Trophoblast cell (in vitro differentiated cells and primary cell): Measurements from ENCODE around the gene MSH2.

Experiments used
- DNase-seq, 2 donors: peaks; one replicate each; pipeline ENCODE4 v3.0.0-alpha.2; 2016
- H2AFZ ChIP-seq: 2 replicates; pipeline ENCODE4 v1.6.1; 2013; ENCODE audit warnings: low read length, moderate library complexity, mild to moderate bottlenecking; ENCODE audit not compliant: insufficient read depth, poor library complexity
- H2AK5ac ChIP-seq: 2 replicates; pipeline ENCODE4 v1.6.1; 2013; ENCODE audit warnings: mild to moderate bottlenecking, low read length
- H2BK120ac ChIP-seq: 2 replicates; pipeline ENCODE4 v1.6.1; 2013; ENCODE audit warnings: low read length, mild to moderate bottlenecking, moderate library complexity; ENCODE audit not compliant: insufficient read depth, poor library complexity
- H2BK12ac ChIP-seq: 2 replicates; pipeline ENCODE4 v1.6.1; 2013; ENCODE audit warnings: mild to moderate bottlenecking, low read length, moderate library complexity
- H2BK5ac ChIP-seq: 2 replicates; pipeline ENCODE4 v1.6.1; 2013; ENCODE audit warnings: low read length, low read depth, moderate library complexity, mild to moderate bottlenecking; ENCODE audit not compliant: poor library complexity
- H3K14ac ChIP-seq: 2 replicates; pipeline ENCODE4 v1.6.1; 2013; ENCODE audit warnings: mild to moderate bottlenecking, low read length
- H3K18ac ChIP-seq: 2 replicates; pipeline ENCODE4 v1.6.1; 2013; ENCODE audit warnings: mild to moderate bottlenecking, low read length
- H3K23ac ChIP-seq: 2 replicates; pipeline ENCODE4 v1.6.1; 2013; ENCODE audit warnings: low read length
- H3K27ac ChIP-seq: 2 replicates; pipeline ENCODE4 v1.5.1; 2013; ENCODE audit warnings: low read depth, mild to moderate bottlenecking, inconsistent platforms, low read length, moderate library complexity
- H3K27me3 ChIP-seq: 2 replicates; pipeline ENCODE4 v1.6.1; 2013; ENCODE audit warnings: inconsistent platforms, mild to moderate bottlenecking, low read length, moderate library complexity; ENCODE audit not compliant: insufficient read depth
- H3K36me3 ChIP-seq, 2 experiments: 1 replicate in 1 of 2; 2 replicates in 1 of 2; pipeline ENCODE4 v1.6.1; 2013; ENCODE audit warnings: low read length in 2 of 2, mild to moderate bottlenecking in 2 of 2, moderate library complexity in 1 of 2; ENCODE audit not compliant: insufficient read depth in 2 of 2, control insufficient read depth in 1 of 2
- H3K4ac ChIP-seq: 2 replicates; pipeline ENCODE4 v1.6.1; 2013; ENCODE audit warnings: low read depth, mild to moderate bottlenecking, low read length, moderate library complexity
- H3K4me1 ChIP-seq, 2 experiments: 1 replicate in 1 of 2; 2 replicates in 1 of 2; pipeline ENCODE4 v1.6.1; 2013; ENCODE audit warnings: low read length in 2 of 2, mild to moderate bottlenecking in 2 of 2, moderate library complexity in 1 of 2; ENCODE audit not compliant: insufficient read depth in 2 of 2, control insufficient read depth in 1 of 2
- H3K4me2 ChIP-seq: 2 replicates; pipeline ENCODE4 v1.6.1; 2013; ENCODE audit warnings: inconsistent platforms, mild to moderate bottlenecking, low read length, moderate library complexity
- H3K4me3 ChIP-seq: 2 replicates; pipeline ENCODE4 v1.5.1; 2013; ENCODE audit warnings: mild to moderate bottlenecking, low read depth, low read length, inconsistent platforms
- H3K79me1 ChIP-seq: one replicate; pipeline ENCODE4 v1.6.1; 2013; ENCODE audit warnings: low read length
- H3K79me2 ChIP-seq: 2 replicates; pipeline ENCODE4 v1.6.1; 2013; ENCODE audit warnings: low read length, mild to moderate bottlenecking; ENCODE audit not compliant: control insufficient read depth, insufficient read depth, poor library complexity
- H3K9ac ChIP-seq: 2 replicates; pipeline ENCODE4 v1.6.1; 2013; ENCODE audit warnings: mild to moderate bottlenecking, low read length
- H3K9me3 ChIP-seq: 2 replicates; pipeline ENCODE4 v1.6.1; 2013; ENCODE audit warnings: low read depth, mild to moderate bottlenecking, control low read depth, inconsistent platforms, low read length; ENCODE audit not compliant: insufficient read depth
- H4K12ac ChIP-seq: 2 replicates; pipeline ENCODE4 v1.6.1; 2013; ENCODE audit warnings: low read depth, mild to moderate bottlenecking, low read length, moderate library complexity
- H4K8ac ChIP-seq: 2 replicates; pipeline ENCODE4 v1.6.1; 2013; ENCODE audit warnings: low read depth, mild to moderate bottlenecking, low read length, moderate library complexity
- H4K91ac ChIP-seq: one replicate; pipeline ENCODE4 v1.6.1; 2013; ENCODE audit warnings: low read depth, mild to moderate bottlenecking, low read length, moderate library complexity
- WGBS: extraction: QIAGEN DNeasy Blood & Tissue Kit; methylation state at CpG from one replicate; pipeline ENCODE4 v1.1.7; 2013; ENCODE audit warnings: missing lambda C conversion rate; ENCODE audit not compliant: insufficient read length, insufficient coverage; ENCODE audit errors: extremely low coverage; 5-methylcytosine and 5-hydroxymethylcytosine counted together

Gene MSH2

GRCh38 chr2:47493317-47494035 lies 90.5 kb downstream of the MSH2 start:
- WGBS, result no CpG with 5 or more reads among the region's 12 CpGs
- no peak overlapping the region for H3K23ac ChIP-seq
- no peaks in the 10 kb centered on the region for H3K79me1 ChIP-seq
- no peaks in the 10 kb centered on the region for H3K27me3 ChIP-seq
- peaks cover 14% of the 10 kb centered on the region for H3K9me3 ChIP-seq
- H3K79me2 ChIP-seq, result no peaks in the 10 kb centered on the region
- H2BK5ac ChIP-seq, result no peak overlapping the region
- no peak overlapping the region for H2BK120ac ChIP-seq
- no peak overlapping the region for H3K9ac ChIP-seq
- H2AK5ac ChIP-seq, result no peak overlapping the region
- H4K8ac ChIP-seq, result no peak overlapping the region
- no peak overlapping the region for H2BK12ac ChIP-seq
- no peak overlapping the region for H2AFZ ChIP-seq
- no peak overlapping the region for H3K4me2 ChIP-seq
- no peaks in the 10 kb centered on the region for H3K36me3 ChIP-seq
- H3K27ac ChIP-seq, result no peak overlapping the region
- DNase-seq, result no peak
- no peak overlapping the region for H3K4ac ChIP-seq
- no peak overlapping the region for H3K14ac ChIP-seq
- no peaks in the 10 kb centered on the region for H3K4me1 ChIP-seq
- no peak overlapping the region for H4K91ac ChIP-seq
- no peak overlapping the region for H3K4me3 ChIP-seq
- H3K18ac ChIP-seq, result no peak overlapping the region
- no peak overlapping the region for H4K12ac ChIP-seq

GRCh38 chr2:47494267-47495130 lies 91.5 kb downstream of the MSH2 start:
- no peak for DNase-seq
- Histone ChIP-seq H2AK5ac (no peak overlapping the region), H3K36me3 (no peaks in the 10 kb centered on the region), H2AFZ (no peak overlapping the region), H3K4me3 (peak overlapping the region; percentile 6), H2BK12ac (no peak overlapping the region), H3K9me3 (peaks cover 18% of the 10 kb centered on the region), H3K23ac (no peak overlapping the region), H3K4ac (no peak overlapping the region), H3K27ac (no peak overlapping the region), H3K27me3 (no peaks in the 10 kb centered on the region), H3K4me1 (no peaks in the 10 kb centered on the region), H2BK120ac (no peak overlapping the region), H4K8ac (no peak overlapping the region), H4K91ac (no peak overlapping the region), H3K18ac (no peak overlapping the region), H3K14ac (no peak overlapping the region), H3K9ac (no peak overlapping the region), H3K79me2 (no peaks in the 10 kb centered on the region), H3K4me2 (no peak overlapping the region), H2BK5ac (no peak overlapping the region), H4K12ac (no peak overlapping the region), H3K79me1 (no peaks in the 10 kb centered on the region)
- WGBS, result no CpG with 5 or more reads among the region's 16 CpGs

- Histone ChIP-seq H2BK12ac (no peak overlapping the region), H2AFZ (no peak overlapping the region), H3K27me3 (no peaks in the 10 kb centered on the region), H3K18ac (no peak overlapping the region), H3K14ac (no peak overlapping the region), H2BK120ac (no peak overlapping the region), H3K4me1 (no peaks in the 10 kb centered on the region), H3K23ac (no peak overlapping the region), H3K9ac (no peak overlapping the region), H3K27ac (no peak overlapping the region), H3K36me3 (no peaks in the 10 kb centered on the region), H4K8ac (no peak overlapping the region), H2BK5ac (no peak overlapping the region), H3K4ac (no peak overlapping the region), H3K79me1 (no peaks in the 10 kb centered on the region), H3K4me2 (no peak overlapping the region), H4K12ac (no peak overlapping the region), H3K79me2 (no peaks in the 10 kb centered on the region), H3K4me3 (no peak overlapping the region), H4K91ac (no peak overlapping the region), H2AK5ac (no peak overlapping the region), H3K9me3 (peaks cover 33% of the 10 kb centered on the region)
- WGBS, result no CpG with 5 or more reads among the region's 8 CpGs
- no peak for DNase-seq
These were observed 95.0 kb downstream of the MSH2 start for GRCh38 chr2:47497843-47498460.

- no peak overlapping the region for H2AFZ ChIP-seq
- no peaks in the 10 kb centered on the region for H3K4me1 ChIP-seq
- DNase-seq, result no peak
- no peak overlapping the region for H2BK12ac ChIP-seq
- no peak overlapping the region for H3K9ac ChIP-seq
- H3K79me1 ChIP-seq, result no peaks in the 10 kb centered on the region
- no peak overlapping the region for H3K4ac ChIP-seq
- WGBS, result no CpG with 5 or more reads among the region's 3 CpGs
- H2AK5ac ChIP-seq, result no peak overlapping the region
- H2BK120ac ChIP-seq, result no peak overlapping the region
- H4K91ac ChIP-seq, result no peak overlapping the region
- H3K4me3 ChIP-seq, result peak overlapping the region; percentile 4
- H3K18ac ChIP-seq, result no peak overlapping the region
- H3K14ac ChIP-seq, result no peak overlapping the region
- H2BK5ac ChIP-seq, result no peak overlapping the region
- no peak overlapping the region for H3K23ac ChIP-seq
- no peaks in the 10 kb centered on the region for H3K27me3 ChIP-seq
- no peak overlapping the region for H3K4me2 ChIP-seq
- no peak overlapping the region for H3K27ac ChIP-seq
- no peaks in the 10 kb centered on the region for H3K79me2 ChIP-seq
- H3K9me3 ChIP-seq, result peaks cover 34% of the 10 kb centered on the region
- H4K12ac ChIP-seq, result no peak overlapping the region
- no peaks in the 10 kb centered on the region for H3K36me3 ChIP-seq
- H4K8ac ChIP-seq, result no peak overlapping the region
These were observed 96.1 kb downstream of the MSH2 start for GRCh38 chr2:47499093-47499492.
